GM21717 (cell line): ENCODE measurements around the gene DDIT4.

ENCODE experiments used
- ATAC-seq: cut with Tn5 transposase; IDR thresholded peaks from one replicate; pipeline ENCODE4 v1.9.1; 2021; ENCODE audit warnings: mild to moderate bottlenecking, moderate library complexity; ENCODE audit not compliant: unreplicated experiment

Gene DDIT4

DNA sequence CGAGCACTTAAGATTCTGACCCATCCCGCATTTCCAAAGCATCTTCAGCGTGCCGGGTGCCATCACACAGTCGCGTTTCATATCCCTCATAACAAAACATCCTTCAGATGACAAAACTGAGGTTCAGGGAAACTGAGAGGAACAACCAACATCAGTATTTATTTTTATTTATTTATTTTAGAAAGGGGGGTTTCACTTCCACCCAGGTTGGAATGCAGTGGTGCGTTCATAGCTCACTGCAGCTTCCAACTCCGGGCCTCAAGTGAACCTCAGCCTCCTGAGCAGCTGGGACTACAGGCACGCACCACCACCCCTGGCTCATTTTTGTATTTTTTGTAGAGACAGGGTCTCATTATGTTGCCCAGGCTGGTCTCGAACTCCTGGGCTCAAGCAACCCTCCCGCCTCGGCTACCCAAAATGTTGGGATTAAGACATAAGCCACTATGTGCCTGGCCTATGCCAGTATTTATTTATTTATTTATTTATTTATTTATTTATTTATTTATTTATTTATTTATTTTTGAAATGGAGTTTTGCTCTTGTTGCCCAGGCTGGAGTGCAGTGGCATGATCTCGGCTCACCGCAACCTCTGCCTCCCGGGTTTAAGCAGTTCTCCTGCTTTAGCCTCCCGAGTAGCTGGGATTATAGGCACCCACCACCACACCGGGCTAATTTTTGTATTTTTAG lies 24.4 kb upstream of the DDIT4 start:
- peak; percentile 13 for ATAC-seq

DNA sequence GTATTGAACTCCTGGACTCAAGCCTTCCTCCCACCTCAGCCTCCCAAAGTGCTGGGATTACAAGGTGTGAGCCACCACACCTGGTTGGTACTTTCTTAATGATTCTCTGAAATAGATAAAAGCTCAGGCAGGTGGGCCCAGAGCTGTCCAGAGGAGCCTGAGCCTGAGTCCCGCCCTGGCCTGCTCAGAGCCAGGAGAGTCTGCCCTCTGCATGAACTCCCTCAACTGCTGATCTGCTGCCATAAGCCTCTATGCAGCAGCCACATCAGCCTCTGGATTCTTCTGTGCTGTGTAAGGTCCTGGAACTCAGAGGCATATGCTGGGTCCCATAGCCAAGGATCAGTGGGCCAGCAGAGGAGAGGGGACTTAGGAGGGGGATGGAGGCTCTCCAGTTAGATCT lies 23.1 kb upstream of the DDIT4 start:
- ATAC-seq = no peak

GRCh38 chr10:72251635-72252034 lies 22.1 kb upstream of the DDIT4 start:
- no peak for ATAC-seq

- ATAC-seq = no peak
Measured at GRCh38 chr10:72252972-72253371, 20.8 kb upstream of the DDIT4 start.

GRCh38 chr10:72253578-72253977 lies 20.1 kb upstream of the DDIT4 start:
- ATAC-seq = no peak

DNA sequence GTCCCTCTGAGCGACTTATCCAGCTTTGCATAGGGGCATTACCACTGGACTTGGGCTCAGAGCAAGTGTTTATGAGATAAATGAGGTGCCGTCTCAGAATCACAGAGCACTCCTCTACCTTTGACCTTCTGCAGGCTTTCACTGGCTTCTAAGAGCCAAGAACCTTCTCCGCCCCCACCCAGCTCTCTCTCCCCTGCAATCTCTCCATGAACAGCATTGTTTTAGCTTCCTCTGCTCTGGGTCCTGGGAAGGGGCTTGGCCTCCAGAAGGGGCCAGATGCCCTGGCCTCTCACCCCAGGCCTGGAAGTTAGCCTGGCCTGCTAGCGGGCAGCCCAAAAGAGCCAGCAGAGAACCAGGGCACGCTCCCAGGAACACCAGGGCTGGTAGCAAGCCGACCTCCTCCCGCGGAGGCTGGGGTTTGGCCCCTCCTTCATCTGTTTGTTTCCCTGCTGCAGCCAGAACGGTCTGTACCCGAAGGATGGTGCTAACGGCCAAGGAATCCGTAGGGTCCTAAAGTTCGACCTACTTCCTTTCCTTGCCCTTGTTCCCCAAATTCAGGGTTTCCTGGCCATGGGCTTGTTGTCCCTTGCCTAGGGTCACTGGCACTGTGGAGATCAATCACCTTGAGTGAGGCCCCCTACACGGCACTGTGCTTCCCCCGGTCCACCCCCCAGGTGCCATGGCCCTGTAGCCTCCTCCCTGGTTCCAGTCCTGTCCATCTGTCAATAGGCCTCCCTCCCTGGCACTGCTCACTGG lies 18.7 kb upstream of the DDIT4 start:
- no peak for ATAC-seq

GRCh38 chr10:72255977-72256729 lies 17.6 kb upstream of the DDIT4 start:
- ATAC-seq = no peak

GRCh38 chr10:72257051-72257892 lies 16.5 kb upstream of the DDIT4 start:
- ATAC-seq = no peak

- ATAC-seq = no peak
Measured at GRCh38 chr10:72258617-72259016, 15.1 kb upstream of the DDIT4 start.

DNA sequence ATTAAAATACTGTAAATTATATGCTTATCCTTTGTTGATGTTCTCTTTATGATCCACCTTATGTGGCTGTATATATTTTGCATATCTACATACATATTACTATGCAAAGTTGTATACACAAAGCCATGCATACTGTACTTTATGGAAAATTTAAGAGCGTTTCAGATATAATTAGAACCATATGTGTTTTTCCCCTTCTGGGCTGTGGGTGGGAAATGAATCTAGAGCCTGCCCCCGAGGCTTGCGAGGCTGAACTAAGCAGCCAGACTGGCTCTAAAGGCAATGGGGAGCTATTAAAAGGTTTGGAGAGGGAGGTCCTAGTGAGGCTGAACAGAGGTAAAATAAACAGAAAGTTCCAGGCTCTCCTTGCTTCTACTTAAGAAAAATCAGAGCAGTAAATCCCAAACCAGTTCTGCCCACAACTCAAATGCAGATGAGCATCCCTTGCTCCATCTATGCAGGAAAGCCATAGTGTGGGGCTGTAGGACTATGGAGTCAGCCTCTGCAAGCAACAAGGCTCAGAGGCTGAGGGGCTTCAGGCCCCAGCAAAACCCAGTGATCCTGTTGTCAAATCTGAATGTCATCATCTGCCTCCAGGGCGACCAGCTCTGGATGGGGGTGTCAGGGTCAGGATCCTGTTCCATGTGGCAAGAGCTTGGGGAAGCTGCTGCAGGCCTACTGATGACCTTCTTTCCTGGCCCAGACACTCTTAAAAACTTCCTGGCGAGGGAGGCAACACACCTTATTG lies 14.1 kb upstream of the DDIT4 start:
- no peak for ATAC-seq

DNA sequence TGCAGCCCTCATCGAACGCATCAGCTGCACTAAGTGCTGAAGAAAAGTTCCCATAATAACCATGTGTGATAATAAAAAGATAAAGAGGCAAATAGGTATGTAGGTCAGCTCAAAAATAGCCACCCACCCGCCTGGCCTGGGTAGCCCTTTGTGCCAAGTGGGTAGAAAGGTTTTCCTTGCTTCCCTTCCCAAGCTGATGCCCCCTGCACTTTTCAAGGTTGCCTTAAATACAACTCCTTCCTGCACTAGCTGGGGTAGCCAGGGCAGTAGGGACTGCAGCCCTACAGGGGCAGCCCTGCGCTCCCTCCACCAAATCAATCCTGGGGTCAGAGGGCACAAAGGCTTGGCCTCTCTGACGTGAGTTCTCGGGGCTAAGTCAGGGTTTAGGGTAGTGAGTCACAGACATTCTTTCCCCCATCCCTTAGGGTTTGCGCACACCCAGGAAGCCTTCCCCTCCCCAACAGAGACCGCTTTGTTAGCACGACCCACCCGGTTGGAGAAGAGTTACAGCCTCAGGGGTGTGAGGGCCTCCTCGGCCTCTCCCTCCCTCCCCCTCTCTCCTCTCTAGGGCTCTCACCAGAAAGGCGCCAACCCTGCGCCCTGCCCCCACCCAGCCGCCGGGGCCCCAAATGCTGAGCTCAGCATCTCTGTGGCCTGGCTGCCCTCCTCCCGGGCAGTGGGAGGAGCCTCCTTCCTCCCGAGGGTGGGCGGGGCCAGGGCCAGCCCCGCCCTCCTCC lies 13.3 kb upstream of the DDIT4 start:
- ATAC-seq = peak; percentile 52

DNA sequence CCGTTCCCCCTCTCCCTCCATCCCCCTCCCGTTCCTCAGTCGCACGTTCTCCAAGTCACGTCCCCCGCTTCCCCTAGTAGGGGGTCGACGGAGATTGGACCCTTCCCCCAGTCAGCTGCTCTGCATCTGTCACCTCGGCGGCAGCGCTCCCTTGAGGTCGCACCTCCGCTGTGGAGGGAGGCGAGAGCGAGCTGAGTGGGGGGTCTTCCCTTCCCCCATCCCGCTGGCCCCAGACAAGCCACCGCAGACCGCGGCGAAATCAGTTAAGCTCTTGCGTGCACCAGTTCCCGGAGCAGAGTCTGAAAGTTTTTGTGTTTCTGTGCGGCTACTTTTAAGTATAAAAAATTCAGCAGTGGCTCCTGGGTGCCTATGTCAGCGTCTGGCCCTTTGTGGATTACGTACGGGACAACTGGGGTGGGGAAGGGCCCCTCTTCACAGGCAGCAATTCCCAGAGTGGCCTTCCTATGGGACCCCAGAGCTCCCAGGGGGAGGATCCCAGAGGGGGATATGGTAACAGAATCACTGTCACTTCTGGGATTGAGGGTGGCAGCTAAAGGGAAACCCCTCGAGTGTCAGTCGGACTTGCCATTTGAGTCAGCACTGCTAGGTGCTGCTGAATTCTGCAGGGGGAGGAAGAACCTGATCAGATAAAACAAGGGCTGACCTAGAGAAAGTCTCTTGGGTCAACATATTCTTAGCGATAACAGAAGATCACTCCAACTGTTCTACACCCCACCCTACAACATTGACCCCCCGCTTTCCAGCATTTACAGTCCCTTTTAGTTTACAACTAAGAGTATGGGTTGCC lies 12.5 kb upstream of the DDIT4 start:
- ATAC-seq = peak; percentile 38

GRCh38 chr10:72261784-72262404 lies 11.8 kb upstream of the DDIT4 start:
- peak; percentile 14 for ATAC-seq

DNA sequence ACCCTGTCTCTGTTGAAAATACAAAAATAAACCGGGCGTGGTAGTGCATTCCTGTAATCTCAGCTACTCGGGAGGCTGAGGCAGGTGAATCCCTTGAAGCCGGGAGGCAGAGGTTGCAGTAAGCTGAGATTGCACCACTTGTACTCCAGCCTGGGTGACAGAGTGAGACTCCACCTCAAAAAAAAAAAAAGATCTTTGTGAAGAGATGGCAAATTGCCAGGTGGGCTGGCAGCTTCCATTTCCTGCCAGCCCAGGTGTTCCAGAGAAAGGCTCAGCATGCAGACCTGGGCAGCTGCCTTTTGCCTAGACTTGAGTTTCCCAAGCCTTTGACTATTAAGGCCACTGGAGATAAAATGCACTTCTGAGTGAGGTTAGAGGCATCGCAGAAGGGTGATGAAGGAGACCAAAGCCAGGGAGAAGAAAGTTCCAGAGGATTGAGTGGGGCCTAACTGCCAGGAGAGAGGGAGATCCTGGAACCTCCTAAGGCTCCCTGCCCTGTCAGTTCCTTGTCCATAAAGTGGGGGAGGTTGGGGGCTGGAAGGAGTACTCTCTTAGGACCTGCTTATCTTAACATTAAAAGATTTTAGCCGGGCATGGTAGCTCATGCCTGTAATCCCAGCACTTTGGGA lies 10.0 kb upstream of the DDIT4 start:
- ATAC-seq = no peak

DNA sequence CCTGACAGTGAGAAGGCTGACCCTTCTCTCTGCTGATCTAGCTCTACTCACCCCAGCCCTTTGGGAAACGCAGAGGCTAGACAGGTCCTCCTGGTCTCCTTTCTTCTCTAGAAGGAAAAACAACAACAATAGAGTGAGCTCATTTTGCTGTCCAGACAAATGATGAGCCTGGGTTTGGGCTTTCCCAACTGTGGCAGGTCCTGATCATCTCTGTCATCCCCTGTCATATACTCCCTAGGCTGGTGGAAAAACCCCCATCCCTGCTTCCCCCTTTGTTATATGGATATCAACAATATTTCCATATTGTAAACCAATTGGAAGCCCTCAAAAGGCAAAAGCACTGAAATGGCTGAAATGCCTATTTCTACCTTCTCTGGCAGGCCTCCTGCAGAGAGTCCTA lies 9.2 kb upstream of the DDIT4 start:
- no peak for ATAC-seq

- no peak for ATAC-seq
Measured at GRCh38 chr10:72265508-72265907, 8.2 kb upstream of the DDIT4 start.

DNA sequence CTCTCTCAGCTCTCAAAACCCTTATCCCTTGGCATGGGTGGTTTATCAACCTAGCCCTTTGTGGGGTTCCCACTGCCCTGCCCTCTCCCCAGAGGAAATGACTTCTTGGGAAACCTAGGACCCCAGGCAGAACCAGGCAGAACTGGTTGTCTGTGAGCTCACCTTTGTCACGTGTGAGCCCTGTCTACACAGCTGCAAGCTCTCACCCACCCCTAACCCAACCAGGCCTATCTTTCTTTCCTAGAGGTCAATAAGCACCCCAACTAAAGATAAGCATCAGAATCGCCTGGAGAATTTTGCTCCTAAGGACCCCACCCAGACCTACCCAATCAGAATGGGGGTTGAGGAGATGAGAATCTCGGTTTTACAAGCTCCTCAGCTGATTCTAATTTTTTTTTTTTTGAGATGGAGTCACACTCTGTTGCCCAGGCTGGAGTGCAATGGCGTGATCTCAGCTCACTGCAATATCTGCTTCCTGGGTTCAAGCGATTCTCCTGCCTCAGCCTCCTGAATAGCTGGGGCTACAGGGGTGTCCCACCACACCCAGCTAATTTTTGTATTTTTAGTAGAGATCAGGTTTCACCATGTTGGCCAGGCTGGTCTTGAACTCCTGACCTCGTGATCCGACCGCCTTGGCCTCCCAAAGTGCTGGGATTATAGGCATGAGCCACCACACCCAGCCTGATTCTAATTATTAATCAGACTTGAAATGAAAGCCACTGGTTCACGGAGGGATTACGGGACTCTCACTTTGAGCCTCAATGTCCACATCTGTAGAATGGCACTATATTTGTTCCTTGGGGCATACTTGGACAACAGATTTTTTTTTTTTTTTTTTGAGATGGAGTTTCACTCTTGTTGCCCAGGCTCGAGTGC lies 7.5 kb upstream of the DDIT4 start:
- no peak for ATAC-seq
